Thyroid gland (tissue), 4 donors: ENCODE data around the gene FPGT.

ENCODE experiments used
- POLR2A ChIP-seq, 2 donors: fragments of 450-650 bp; IDR thresholded peaks; one replicate each; pipeline ENCODE4 v1.6.1; 2017; ENCODE audit warnings: antibody characterized with exemption in 2 of 2, mild to moderate bottlenecking in 2 of 2, moderate library complexity in 1 of 2
- TF ChIP-seq, protein P1 (sequence below), 6 experiments: fragments of 200-600 bp in 3 of 6; fragments of 450-650 bp in 3 of 6; sonication (generic) in 3 of 6; IDR thresholded peaks; one replicate each; pipeline ENCODE4 v1.5.1; 2016 to 2019; ENCODE audit warnings: antibody characterized with exemption in 6 of 6, mild to moderate bottlenecking in 2 of 6, inconsistent platforms in 1 of 6, moderate library complexity in 1 of 6

DNA sequence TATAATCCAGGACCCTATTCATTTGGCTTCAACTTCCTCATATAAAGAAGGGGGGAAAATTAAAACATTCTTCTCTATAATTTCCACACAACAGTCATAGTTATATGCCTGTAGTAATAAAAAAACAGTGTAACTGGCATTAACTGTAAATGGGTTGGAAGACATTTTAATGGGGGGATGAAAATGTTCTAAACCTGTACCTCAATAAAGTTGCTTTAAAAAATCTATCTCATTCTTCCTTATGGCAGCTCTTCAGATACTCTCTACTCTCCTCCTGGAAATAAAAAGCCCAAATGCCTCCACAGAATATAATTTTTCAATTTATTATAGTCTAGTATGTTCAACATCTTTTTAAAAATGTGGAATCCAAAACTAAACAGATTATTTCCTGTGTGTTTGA, 2.7 kb upstream of the FPGT start:
- TF ChIP-seq, protein P1, sequence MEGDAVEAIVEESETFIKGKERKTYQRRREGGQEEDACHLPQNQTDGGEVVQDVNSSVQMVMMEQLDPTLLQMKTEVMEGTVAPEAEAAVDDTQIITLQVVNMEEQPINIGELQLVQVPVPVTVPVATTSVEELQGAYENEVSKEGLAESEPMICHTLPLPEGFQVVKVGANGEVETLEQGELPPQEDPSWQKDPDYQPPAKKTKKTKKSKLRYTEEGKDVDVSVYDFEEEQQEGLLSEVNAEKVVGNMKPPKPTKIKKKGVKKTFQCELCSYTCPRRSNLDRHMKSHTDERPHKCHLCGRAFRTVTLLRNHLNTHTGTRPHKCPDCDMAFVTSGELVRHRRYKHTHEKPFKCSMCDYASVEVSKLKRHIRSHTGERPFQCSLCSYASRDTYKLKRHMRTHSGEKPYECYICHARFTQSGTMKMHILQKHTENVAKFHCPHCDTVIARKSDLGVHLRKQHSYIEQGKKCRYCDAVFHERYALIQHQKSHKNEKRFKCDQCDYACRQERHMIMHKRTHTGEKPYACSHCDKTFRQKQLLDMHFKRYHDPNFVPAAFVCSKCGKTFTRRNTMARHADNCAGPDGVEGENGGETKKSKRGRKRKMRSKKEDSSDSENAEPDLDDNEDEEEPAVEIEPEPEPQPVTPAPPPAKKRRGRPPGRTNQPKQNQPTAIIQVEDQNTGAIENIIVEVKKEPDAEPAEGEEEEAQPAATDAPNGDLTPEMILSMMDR (IDR thresholded peaks at IDR 0.05): no peak
- no peak for TF ChIP-seq POLR2A (IDR thresholded peaks at IDR 0.05)
